ENCODE data around the gene HINT1.

GRCh38 chr5:131195696-131196095 is 30.6 kb upstream of the HINT1 start:
- TF ChIP-seq CTCF (IDR thresholded peaks at IDR 0.05) (no peak), ZFX (IDR thresholded peaks at IDR 0.05; ENCODE audit: borderline replicate concordance) (no peak)
